DMS153 treated with DMSO at 0.1 percent for 48 hours (cell line): ENCODE measurements around the gene ISLR.
A peak's percentile ranks its signal among the peaks of the same experiment; 100 is the strongest.

Experiments used
- DNase-seq: peaks from one replicate; lab custom pipeline; 2025; ENCODE audit not compliant: unreplicated experiment; lab: John Stamatoyannopoulos, UW

ISLR gene

GRCh38 chr15:74192751-74193150 is 19.2 kb downstream of the ISLR start:
- no peak for DNase-seq

- no peak for DNase-seq
These were observed 19.8 kb downstream of the ISLR start for GRCh38 chr15:74193299-74193718.

GRCh38 chr15:74193905-74194304 is 20.4 kb downstream of the ISLR start:
- DNase-seq, result no peak

GRCh38 chr15:74194572-74195559 is 21.4 kb downstream of the ISLR start:
- no peak for DNase-seq

- DNase-seq, result no peak
These were observed 22.7 kb downstream of the ISLR start for GRCh38 chr15:74196175-74196574.

- no peak for DNase-seq
These were observed 23.9 kb downstream of the ISLR start for GRCh38 chr15:74197176-74197965.

GRCh38 chr15:74199297-74199652 is 25.8 kb downstream of the ISLR start:
- no peak for DNase-seq

GRCh38 chr15:74200412-74200815 is 26.9 kb downstream of the ISLR start:
- no peak for DNase-seq

- DNase-seq, result no peak
These were observed 27.4 kb downstream of the ISLR start for GRCh38 chr15:74200871-74201419.

- DNase-seq, result no peak
These were observed 28.4 kb downstream of the ISLR start for GRCh38 chr15:74201710-74202420.

- peak; percentile 32 for DNase-seq
These were observed 29.2 kb downstream of the ISLR start, which contains the start of gene STRA6 for GRCh38 chr15:74202452-74203401. TSS of gene STRA6 (minus strand) at chr15:74202787. CDS start at chr15:74202267, 520 bp downstream.

GRCh38 chr15:74203914-74204431 is 30.5 kb downstream of the ISLR start:
- no peak for DNase-seq

- no peak for DNase-seq
These were observed 32.1 kb downstream of the ISLR start for GRCh38 chr15:74205582-74205947.

GRCh38 chr15:74206801-74207281 is 33.3 kb downstream of the ISLR start:
- DNase-seq, result no peak

- no peak for DNase-seq
These were observed 34.3 kb downstream of the ISLR start for GRCh38 chr15:74207652-74208440.

- DNase-seq, result no peak
These were observed 35.0 kb downstream of the ISLR start for GRCh38 chr15:74208496-74208895.

- DNase-seq, result no peak
These were observed 35.5 kb downstream of the ISLR start for GRCh38 chr15:74208901-74209559.

GRCh38 chr15:74209560-74209958 is 36.0 kb downstream of the ISLR start:
- no peak for DNase-seq
